GM12801 (cell line): ENCODE results near the gene HOXA3.

ENCODE experiments used
- TF ChIP-seq, protein P1 (sequence below): IDR thresholded peaks from one replicate; pipeline ENCODE4 v1.5.1; 2011; ENCODE audit warnings: control low read depth; ENCODE audit not compliant: insufficient read length; ENCODE audit errors: extremely low read depth

HOXA3 gene

GRCh38 chr7:27137640-27138315, 14.6 kb downstream of the HOXA3 start:
- TF ChIP-seq, protein P1, sequence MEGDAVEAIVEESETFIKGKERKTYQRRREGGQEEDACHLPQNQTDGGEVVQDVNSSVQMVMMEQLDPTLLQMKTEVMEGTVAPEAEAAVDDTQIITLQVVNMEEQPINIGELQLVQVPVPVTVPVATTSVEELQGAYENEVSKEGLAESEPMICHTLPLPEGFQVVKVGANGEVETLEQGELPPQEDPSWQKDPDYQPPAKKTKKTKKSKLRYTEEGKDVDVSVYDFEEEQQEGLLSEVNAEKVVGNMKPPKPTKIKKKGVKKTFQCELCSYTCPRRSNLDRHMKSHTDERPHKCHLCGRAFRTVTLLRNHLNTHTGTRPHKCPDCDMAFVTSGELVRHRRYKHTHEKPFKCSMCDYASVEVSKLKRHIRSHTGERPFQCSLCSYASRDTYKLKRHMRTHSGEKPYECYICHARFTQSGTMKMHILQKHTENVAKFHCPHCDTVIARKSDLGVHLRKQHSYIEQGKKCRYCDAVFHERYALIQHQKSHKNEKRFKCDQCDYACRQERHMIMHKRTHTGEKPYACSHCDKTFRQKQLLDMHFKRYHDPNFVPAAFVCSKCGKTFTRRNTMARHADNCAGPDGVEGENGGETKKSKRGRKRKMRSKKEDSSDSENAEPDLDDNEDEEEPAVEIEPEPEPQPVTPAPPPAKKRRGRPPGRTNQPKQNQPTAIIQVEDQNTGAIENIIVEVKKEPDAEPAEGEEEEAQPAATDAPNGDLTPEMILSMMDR: no peak

DNA sequence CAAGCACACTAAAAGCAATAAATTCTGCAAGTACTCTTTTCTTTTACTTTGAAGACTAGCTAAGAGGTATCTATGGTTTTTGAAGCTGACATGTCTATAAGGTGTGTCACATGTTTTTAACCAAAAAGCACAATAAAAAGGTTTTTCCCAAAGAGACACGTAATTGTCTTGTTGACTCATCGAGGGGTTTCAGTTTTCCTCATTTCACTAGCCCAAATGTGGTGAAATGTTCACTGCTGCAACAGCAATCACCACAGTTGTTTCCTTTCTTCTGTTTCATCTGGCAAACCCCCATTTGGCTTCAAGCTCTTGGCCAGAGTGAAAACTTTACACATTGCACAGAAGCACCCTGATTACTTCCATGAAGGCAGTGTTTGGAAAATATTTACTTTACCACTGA, 18.0 kb downstream of the HOXA3 start:
- TF ChIP-seq, protein P1: no peak

GRCh38 chr7:27133409-27134231, 18.8 kb downstream of the HOXA3 start:
- TF ChIP-seq, protein P1: no peak

DNA sequence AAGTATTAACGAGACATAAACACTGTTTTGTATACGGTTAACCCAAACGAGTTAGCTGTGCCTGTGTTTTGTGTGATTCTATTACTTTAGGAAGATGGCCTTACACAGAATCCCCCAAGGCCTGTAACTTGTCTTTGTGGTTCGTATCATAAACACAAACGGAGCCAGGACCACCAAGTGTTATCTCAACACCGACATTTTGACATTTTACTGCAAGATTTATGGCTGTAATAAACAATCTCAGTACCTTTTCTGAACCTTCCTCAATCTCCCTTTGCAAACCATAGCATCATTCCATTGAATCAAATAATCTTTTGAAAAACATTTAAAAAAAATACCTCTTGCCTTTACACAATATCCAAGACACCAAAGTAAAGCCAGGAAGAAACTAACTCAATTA, 19.4 kb downstream of the HOXA3 start:
- TF ChIP-seq, protein P1: no peak

GRCh38 chr7:27132214-27132613, 20.2 kb downstream of the HOXA3 start:
- TF ChIP-seq, protein P1: no peak

DNA sequence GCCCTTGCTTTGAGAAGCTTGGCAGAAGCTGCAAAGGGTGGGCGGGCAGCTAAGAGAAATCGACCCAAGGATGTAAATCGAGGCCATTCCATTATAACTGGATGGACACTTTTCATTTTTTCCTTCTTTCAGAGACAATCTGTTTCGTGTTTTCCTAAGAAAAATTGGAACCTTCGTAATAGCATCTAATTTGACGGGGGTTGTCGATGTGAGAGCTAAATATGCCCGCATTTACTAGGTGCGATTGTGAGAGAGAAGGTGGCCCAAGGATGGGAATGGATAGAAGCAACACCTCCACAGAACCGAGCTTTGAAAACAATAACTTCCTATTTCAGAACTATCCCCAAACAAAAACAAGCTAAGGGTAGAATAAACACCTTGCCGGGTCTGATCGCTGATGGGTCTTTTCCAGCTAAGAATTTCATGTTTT, 21.0 kb downstream of the HOXA3 start:
- TF ChIP-seq, protein P1: no peak

- TF ChIP-seq, protein P1: no peak
These were observed 21.6 kb downstream of the HOXA3 start, which contains the start of gene HOXA4 for GRCh38 chr7:27130540-27131389. HOXA4 (minus strand) TSS chr7:27130757; CDS start chr7:27130733, 24 bp downstream.
